ENCODE results near the gene CYB5B.

The CYB5B gene, protein sequence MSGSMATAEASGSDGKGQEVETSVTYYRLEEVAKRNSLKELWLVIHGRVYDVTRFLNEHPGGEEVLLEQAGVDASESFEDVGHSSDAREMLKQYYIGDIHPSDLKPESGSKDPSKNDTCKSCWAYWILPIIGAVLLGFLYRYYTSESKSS

DNA sequence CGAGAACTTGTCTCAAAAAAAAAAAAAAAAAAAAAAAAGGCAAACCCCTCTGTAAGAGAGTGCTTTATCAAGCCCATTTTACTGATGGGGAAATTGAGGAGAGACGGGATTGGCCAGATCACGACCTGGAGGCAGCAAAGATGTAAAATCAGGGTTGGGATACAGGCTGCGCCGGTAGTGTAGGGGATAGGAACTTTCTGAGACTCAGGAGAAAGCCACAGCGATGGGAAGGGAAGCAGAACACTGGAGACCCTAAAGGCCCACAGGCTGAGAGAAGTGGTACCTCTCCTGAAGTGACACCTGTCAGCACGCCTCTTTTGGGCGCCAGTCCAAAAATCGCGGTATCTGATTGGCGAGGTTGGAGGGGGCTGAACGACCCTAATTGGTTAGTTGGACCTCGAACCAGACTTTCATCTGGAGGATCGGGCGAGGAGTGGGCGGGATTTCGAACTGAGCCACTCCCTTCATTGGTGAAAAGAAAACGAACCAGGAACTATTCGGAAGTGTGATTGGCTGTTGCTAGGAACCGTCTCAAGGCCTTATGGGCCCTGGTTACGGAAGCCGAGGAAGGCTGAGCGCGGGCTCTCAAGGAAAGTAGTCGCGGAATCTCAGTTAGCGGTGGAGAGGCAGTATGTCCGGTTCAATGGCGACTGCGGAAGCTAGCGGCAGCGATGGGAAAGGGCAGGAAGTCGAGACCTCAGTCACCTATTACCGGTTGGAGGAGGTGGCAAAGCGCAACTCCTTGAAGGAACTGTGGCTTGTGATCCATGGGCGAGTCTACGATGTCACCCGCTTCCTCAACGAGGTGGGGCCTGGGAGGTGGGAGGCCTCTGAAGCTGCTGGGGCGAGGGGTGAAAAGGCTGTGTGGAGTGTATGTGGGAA, at the start of gene CYB5B:
Gene CYB5B, plus strand, starts transcription at position 567 of the 882 bp plus-strand sequence. Its CDS starts 65 bp downstream, at position 632.
- DNase-seq, result peak; percentile 100

DNA sequence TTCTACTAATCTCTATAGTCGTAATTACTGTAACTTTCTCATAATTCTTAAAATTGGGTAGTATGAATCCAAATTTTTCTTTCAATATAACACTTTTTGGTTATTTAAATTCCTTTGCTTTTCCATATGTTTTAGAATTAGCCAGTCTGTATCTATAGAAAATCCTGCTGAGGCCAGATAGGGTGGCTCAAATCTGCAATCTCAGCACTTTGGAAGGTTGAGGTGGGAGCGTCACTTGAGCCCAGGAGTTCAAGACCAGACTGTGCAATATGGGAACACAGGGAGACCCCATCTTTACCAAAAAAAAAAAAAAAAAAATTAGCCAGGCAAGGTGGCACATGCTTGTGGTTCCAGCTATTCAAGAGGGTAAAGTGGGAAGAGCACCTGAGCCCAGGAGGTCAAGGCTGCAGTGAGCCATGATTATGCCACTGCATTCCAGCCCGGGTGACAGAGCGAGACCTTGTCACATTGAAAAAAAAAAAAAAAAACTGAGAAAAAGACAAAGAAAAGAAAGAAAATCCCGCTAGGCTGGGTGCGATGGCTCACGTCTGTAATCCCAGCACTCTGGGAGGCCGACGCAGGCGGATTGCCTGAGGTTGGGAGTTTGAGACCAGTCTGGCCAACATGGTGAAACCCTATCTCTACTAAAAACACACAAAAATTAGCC, 47.9 kb upstream of the CYB5B start:
- no peak for DNase-seq

DNA sequence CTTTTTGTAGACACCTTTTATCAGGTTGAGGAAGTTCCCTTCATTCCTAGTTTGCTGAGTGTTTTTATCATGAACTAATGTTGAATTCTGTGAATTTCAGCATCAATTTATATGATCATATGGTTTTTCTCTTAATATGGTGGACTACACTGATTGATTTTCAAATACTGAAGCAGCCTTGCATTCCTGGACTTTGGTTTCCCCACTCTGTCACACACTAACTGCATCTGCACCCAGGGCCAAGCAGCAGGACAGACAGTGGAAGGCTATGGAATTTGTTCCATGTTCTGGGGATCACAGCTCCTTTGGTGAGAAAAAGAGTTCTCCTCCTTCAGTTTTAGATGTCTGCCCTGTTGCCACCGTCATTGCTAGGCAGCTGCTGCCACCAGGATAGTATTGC, 46.4 kb upstream of the CYB5B start:
- DNase-seq, result no peak

DNA sequence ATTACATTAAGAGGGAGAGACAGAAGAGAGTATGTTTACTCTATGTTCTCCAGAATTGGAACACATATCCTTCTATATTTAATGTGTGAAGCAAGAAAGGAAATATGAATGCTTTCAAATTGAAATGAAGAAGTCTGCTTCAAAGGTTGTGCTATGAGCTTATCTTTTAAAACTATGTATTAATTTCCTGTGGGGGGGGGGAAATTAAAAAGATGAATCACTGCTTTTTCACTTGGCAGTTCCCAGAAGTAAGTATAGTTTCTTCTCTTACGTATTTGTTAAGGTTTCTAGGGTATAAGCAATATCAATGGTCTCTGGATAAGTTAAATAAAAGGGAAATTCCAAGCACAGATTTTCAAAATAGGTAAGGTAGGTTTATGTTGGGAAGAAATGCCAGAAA, 45.7 kb upstream of the CYB5B start:
- no peak for DNase-seq

DNA sequence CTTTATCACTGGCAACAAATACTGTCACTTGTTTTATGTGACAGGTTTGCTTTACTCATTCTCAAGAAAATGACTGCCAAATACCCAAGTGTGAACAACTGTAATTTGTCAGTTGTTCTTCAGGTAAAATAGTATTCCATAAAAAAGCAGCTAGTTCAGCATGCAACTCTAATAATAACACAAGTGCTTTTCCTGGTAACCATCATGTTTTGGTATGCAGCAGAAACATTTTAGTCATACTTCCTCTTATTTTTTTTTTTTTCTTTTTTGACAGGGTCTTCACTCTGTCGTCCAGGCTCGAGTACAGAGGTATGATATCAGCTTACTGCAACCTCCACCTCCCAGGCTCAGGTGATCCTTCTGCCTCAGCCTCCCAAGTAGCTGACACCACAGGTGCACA, 43.2 kb upstream of the CYB5B start:
- DNase-seq, result no peak

DNA sequence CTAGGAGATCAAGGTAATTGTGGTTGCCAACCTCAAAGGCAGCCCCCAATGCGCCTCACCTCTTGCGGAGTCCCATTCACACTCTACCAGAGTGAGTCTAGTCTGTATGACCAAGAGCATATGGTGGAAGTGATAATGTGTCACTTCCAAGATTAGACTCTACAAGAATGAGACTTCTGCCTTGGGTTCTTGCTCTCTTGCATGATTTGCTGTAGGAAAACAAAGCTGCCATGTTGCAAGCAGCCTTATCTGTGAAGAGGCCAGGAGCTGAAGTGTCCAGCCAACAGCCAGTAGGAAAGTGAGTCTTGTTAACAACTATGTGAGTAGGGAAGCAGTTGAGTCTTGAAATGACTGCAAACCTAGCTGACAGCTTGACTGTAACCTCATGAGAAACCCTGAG, 42.0 kb upstream of the CYB5B start:
- peak; percentile 63 for DNase-seq

DNA sequence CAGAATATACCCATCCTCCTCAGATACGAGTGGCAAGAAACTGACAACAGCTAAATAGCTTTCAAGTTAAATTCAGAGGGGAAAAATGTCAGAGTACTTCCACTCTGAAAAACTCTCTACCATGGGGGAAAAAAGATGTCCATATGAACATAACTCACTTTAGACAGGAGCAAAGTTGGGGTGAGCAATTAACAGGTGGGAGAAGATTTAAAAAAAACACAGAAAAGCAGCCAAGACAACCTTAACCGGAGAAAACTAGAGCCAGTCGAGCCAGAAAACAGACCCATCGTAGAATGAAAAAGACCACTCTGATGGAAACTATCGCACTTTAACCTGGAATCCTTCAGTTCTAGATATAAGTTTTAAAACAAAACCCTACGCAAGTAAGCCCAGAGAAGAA, 39.4 kb upstream of the CYB5B start:
- DNase-seq, result peak; percentile 21

DNA sequence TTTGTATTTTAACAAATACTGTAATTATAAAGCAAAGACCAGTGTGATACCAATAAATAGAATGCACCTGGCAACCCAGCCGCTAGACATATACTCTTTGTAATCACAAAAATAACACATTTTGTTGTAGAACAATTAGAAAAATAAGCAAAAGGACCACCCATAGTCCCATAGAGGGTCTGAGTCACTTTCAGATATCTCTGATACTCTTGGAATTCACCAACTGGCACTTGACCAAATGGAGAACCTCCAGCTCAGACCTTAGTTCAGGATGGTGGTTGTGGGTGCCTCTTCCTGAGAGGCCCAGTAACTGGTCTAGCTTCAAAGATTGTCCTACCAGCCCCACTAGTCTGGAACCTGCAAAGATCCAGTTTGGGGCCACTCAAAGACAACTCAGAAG, 37.8 kb upstream of the CYB5B start:
- no peak for DNase-seq

DNA sequence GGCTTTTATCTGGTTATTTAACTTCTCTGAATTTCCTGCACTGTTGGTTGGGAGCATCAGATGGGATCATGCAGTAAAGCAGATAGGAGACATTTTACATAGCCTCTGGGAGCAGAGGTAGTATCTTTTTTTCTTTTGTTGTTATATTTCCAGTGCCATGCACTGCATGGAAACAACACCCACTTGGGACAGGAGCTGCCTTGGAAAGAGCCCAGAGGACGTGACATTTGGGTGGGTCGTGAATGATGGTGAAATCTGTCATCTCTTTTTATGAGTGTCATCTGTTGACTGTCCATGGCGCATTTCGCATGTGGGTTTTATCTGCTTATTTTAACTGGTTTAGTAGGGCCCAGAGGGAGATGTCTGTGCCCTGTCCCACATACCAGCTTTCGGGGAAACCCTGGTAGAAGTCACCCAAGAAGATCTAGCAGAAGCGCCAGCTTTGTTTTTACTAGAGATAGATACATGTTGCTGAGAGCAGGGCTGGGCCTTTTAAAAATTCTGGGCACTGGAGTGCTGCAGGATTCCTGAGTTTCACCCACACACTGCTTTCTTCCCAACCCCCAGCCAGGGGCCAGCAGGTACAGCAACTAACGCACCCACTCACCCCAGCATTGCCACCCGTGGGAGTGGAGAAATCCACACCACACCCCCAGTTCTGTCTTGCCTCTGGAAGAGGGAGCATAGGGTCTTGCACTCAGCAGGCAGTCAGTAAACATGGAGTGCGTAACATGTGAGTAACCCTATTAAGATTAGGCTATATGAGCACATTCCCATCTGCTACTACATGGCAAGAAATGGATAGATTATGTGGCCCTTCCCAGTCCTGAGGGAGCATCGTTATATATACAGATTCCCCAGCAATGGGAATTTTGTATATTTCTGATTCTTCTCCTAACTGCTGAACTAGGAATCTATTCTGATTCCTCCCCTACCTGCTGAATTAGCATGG, 30.2 kb upstream of the CYB5B start:
- no peak for DNase-seq

DNA sequence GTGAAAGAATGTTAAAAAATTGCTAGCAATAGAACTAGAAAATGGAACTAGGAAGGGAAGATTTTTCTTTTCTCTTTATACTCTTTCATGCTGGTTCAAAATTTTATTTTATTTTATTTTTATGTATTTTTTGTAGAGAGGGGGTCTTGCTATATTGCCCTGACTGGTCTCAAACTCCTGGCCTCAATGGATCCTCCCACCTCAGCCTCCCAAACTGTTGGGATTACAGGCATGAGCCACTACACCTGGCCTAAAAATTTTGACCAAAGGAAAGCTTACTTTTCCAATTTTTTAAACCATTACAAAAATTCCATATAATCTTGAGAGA, 28.6 kb upstream of the CYB5B start:
- DNase-seq, result no peak

DNA sequence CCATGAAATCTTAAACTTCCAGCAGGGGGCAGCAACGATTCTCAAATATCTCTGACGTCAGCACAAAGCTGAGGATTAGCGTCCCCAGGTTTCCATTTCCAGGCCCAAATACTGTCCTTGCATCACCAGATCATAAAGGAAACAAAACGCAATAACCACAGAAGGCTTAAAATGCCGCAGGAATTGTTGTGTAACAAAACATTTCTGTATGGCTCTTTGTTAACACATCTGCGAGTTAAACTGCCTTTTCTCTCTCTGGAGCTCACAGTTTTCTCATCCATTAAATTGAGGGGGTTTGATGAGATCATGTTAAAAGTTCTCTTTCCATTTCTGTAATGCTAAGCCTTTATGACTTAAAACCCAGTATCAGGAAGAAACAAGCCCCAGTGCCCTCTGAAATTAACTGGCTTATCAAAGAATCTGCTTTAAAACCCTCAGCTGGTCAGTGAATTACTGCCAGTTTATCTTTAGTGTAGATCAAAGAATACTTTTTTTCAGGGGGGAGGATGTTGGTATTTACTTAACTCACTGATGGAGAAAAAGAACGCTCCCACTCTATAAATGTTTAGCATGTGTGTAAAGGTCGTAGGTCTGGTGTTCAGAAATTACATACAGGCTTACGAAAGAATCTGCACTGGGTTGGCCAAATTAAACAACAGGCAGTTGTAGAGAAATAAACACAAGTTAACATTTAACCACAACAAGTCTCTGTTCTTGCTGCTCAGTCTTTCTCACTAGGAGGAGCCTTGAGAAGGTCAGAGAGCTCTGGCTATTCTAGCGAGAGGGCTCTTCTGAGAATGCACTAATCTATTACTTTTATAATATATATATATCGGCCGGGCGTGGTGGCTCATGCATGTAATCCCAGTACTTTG, 28.0 kb upstream of the CYB5B start:
- DNase-seq, result peak; percentile 95

DNA sequence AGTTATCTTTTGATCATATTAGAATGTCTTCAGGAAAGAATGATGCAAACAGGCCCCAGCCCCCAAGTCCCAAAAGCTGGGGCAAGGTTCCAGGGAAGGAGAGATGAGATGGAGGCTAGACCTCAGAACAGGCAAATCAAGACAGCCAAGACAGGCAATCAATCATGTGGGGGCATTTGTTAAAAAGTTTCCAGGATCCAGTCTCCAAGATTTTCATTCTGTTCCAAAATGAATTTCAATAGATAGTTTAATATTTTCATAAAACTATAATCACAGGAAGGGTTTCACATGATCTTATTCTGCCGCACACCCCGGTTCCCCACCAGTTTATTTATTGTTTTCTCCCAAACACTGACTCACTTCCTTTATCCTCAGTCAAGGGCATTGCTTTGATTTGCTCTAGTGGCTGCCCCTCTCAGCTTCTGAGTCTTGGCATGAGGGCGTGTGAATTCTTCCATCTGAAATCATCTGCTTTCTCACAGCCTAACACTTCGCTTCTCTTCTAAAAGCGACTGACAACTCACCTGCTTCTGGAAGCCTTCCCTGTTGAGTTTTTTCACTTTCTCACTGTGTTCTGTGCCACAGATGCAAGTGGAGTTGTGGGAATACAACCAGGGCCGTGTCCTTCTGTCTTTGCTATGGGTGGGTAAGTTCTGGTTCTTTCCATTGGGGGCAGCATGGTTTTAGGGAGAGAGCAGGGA, 26.4 kb upstream of the CYB5B start:
- DNase-seq, result peak; percentile 58

DNA sequence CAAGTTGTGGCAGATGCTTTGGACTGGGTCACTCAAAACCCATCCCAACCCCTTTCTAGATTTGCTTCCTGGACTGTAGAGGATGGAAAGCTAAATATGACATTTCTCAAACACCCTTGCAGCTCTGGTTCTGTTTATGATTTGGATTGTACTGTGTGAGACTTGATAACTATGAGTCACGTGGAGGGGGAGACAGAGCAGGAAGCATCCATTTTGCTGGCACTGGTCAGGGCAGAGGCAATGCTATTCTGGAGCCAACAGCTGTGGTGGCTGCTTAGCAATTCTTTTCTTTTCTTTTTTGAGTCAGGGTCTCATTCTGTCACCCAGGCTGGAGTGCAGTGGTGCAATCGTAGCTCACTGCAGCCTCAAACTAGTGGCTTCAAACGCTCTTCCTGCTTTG, 25.1 kb upstream of the CYB5B start:
- no peak for DNase-seq

DNA sequence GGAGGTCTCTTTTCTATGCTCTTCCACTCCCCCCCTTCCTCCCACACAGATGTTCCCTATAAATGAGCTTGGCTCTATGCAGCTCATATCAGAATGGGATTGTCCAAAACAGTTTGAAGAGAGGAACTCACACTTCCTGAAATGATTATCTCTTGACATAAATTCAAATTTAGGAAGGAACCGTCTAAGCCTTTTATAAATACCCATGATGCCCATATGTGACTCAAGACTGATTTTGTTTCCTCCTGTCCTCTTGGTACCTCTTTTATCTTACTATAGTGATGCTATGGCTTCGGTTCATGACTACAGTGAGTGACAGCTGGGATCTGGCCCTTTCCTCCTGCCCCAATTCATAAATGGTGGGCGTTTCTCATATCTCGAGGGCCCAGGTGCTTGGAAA, 22.0 kb upstream of the CYB5B start:
- peak; percentile 35 for DNase-seq

DNA sequence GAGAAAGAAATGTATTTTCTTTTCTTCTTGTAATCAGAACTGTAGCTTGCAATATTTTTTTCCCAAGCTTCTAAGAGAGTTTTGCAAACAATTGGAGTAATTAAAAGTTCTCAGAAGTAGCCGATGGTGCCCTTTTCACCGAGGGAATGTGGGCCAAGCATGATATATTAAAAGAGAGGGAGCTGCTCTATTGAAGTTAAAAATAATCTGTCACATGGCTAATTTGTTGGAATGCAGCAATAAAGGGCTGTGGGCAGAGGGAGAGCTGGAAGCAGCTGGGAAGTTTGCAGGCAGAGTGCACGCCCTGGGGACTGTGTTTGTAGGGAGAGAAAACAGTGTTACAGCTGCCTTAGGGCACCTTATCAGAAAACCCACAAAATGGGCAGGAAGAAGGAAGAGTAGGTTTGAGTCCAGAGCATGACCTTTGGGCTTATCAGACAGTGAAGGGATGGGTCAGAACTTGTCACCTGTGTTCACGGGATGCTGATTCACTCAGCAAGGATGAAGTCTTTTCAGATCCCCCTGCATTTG, 20.1 kb upstream of the CYB5B start:
- DNase-seq, result no peak

DNA sequence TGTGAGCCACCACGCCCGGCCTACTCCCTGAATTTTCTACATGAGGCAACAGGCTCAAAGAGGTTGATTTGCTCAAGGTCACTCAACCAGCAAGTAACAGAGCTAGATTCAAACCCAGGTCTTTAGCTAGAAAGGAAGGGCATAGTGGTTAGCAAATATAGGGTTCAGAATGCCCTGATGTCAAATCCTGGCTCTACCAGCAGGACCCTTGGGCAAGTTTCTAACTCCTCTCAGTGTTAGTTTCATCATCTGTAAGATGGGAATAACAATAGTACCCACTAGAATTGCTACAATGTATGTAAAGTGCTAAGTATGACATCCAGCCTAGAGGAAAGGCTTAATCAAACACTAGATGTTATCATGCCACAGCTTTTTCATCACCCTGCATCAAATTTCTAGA, 19.1 kb upstream of the CYB5B start:
- DNase-seq, result no peak

DNA sequence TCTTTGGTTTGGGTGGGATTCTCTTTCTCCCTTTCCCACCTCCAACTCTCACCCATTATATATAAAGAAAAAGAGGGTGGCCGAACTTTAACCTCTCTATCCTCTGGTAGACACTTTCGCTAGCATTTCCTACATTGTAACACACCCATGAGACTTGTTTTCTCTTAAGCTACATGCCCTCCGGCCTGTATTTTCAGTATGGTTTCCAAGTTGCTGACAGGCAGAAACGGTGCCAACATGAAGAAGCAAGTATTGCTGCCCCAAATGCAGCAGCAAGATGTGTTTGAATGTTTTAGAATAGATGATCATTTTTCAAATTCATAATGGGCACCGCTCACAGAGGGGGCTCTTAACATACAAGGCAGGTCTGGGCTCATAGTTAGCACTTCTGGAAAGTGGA, 18.7 kb upstream of the CYB5B start:
- DNase-seq, result no peak

DNA sequence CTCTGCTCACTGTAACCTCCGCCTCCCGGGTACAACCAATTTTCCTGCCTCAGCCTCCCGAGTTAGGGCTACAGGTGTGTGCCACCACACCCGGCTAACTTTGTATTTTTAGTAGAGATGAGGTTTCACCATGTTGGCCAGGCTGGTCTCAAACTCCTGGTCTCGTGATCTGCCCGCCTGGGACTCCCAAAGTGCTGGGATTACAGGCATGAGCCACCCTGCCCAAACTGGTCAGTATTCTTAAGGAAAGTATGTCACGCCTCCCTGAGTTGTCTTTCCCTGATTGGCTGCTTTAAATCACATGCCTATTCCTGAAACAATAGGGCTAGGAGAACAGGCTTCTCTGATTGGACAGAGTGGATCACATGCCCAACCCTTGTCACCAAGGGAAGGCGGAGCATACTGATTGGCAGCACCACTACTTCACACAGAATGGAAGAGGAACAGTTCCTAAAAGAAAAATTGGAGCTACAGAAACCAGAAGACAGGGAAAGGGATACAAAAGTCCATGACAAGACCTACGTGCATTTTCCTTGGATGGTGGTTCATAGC, 17.6 kb upstream of the CYB5B start:
- DNase-seq, result peak; percentile 41

DNA sequence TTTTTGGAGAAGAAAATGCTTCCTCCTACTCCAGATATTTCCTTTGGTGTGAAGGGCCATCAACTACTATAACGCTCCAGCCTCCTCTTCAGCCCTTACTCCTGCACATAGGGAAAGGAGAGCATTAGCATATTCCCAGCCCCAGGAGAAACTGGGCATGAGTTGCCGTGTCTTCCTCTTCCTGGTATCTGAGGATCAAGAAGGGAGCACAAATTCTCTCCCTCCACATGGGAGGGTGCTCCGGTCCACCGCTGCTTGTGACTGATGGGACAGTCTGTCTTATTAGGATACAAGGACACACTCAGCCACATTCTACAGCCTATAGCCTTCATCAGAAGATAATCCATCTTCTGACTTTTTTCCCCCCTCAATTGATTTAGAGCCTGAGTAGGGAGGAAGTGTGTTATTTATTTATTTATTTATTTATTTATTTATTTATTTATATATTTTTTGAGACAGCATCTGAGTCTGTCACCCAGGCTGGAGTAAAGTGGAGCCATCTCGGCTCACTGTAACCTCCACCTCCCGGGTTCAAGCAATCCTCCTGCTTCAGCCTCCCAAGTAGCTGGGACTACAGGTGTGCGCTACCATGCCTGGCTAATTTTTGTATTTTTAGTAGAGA, 16.6 kb upstream of the CYB5B start:
- DNase-seq, result no peak

DNA sequence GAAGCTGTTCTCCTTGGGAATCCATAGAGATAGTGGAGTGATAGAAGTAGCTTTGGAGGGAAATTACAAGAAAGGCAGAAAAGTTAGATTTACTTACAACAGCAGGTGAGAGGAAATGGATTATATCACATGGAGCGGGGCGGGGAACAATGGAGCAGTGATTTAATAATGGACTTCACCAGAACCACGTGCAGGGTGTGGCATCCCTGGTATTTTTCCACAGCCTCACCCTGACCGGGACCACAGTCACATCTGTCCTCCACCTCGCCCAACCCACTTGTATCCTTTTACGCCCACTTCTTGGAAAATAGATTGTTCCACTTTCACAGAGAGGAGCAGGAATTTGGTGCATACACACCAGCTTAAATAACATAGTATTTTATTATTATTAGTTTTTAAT, 15.9 kb upstream of the CYB5B start:
- no peak for DNase-seq

All from hematopoietic multipotent progenitor cell treated with erythropoietin and hydrocortisone succinate and interleukin-3 and kit ligand, for 6 days (in vitro differentiated cells).